HG03520 (cell line): ENCODE measurements around the gene ABCA3.

Experiments
- ATAC-seq: cut with Tn5 transposase; IDR thresholded peaks from one replicate; pipeline ENCODE4 v1.9.1; 2021; ENCODE audit warnings: mild to moderate bottlenecking, moderate library complexity; ENCODE audit not compliant: unreplicated experiment

The ABCA3 gene

GRCh38 chr16:2235695-2236336 is 104.7 kb downstream of the ABCA3 start:
- ATAC-seq: no peak

- ATAC-seq: no peak
Measured at GRCh38 chr16:2235234-2235651, 105.3 kb downstream of the ABCA3 start.

- ATAC-seq: no peak
Measured at GRCh38 chr16:2234813-2235170, 105.7 kb downstream of the ABCA3 start.

GRCh38 chr16:2233872-2234812 is 106.4 kb downstream of the ABCA3 start:
- no peak for ATAC-seq

GRCh38 chr16:2233046-2233775 is 107.3 kb downstream of the ABCA3 start:
- no peak for ATAC-seq

- no peak for ATAC-seq
Measured at GRCh38 chr16:2232094-2232990, 108.2 kb downstream of the ABCA3 start.

GRCh38 chr16:2231016-2231931 is 109.3 kb downstream of the ABCA3 start:
- no peak for ATAC-seq

GRCh38 chr16:2230376-2230775 is 110.2 kb downstream of the ABCA3 start:
- ATAC-seq: no peak

- ATAC-seq: no peak
Measured at GRCh38 chr16:2229632-2230250, 110.8 kb downstream of the ABCA3 start.

GRCh38 chr16:2229091-2229490 is 111.4 kb downstream of the ABCA3 start:
- no peak for ATAC-seq

GRCh38 chr16:2228161-2228824 is 112.2 kb downstream of the ABCA3 start:
- ATAC-seq: no peak

- ATAC-seq: no peak
Measured at GRCh38 chr16:2226918-2227317, 113.6 kb downstream of the ABCA3 start.

GRCh38 chr16:2226245-2226793 is 114.2 kb downstream of the ABCA3 start:
- ATAC-seq: no peak
